CD4-positive, alpha-beta T cell (primary cell): ENCODE data around the gene AHNAK2. TPM values are rescaled to one million over a fixed set of nuclear protein-coding genes. Genes with fewer than 3 reads are reported as not detected.

Experiments
- ATAC-seq: fragments of 200-7000 bp; cut with Tn5 transposase; one replicate; pipeline ENCODE4 v1.10.0; 2022; ENCODE audit warnings: mild to moderate bottlenecking; ENCODE audit not compliant: poor library complexity
- CTCF ChIA-PET: fragments of 350-600 bp; sonication (Branson Sonifier 250); formaldehyde crosslinking; loops from one replicate; lab custom pipeline; 2021; ENCODE audit warnings: antibody characterized with exemption, inconsistent platforms; lab: Charles Lee
- POLR2A ChIA-PET: fragments of 350-600 bp; sonication (Branson Sonifier 250); formaldehyde crosslinking; loops from one replicate; lab custom pipeline; 2021; ENCODE audit warnings: antibody characterized with exemption, inconsistent platforms; lab: Charles Lee
- DNase-seq, 14 experiments: peaks; one replicate each; pipeline ENCODE4 v3.0.0-alpha.2; 2013 to 2020; ENCODE audit warnings: mixed read lengths in 2 of 14
- H3K27ac ChIP-seq, 2 donors: one replicate each; pipeline versions ENCODE4 v1.5.1 to v1.7.0; 2013; ENCODE audit warnings: low read length in 2 of 2, low read depth in 1 of 2, mild to moderate bottlenecking in 1 of 2
- H3K27me3 ChIP-seq, 2 experiments: 1 replicate in 1 of 2; 2 replicates in 1 of 2; pipeline versions ENCODE4 v1.6.1 to v1.7.0; 2013; ENCODE audit warnings: low read length in 2 of 2, control low read depth in 1 of 2, mild to moderate bottlenecking in 1 of 2, moderate library complexity in 1 of 2; ENCODE audit not compliant: insufficient read depth in 2 of 2, control insufficient read depth in 1 of 2
- H3K36me3 ChIP-seq: one replicate; pipeline ENCODE4 v1.6.1; 2013; ENCODE audit warnings: low read length, control low read depth; ENCODE audit not compliant: insufficient read depth
- H3K4me1 ChIP-seq: one replicate; pipeline ENCODE4 v1.6.1; 2013; ENCODE audit warnings: low read length, control low read depth; ENCODE audit not compliant: insufficient read depth
- H3K4me3 ChIP-seq: one replicate; pipeline ENCODE4 v1.5.1; 2013; ENCODE audit warnings: mild to moderate bottlenecking, low read length, moderate library complexity
- H3K9me3 ChIP-seq, 2 experiments: 1 replicate in 1 of 2; 2 replicates in 1 of 2; pipeline versions ENCODE4 v1.6.1 to v1.7.0; 2013; ENCODE audit warnings: low read length in 2 of 2, mild to moderate bottlenecking in 2 of 2, control low read depth in 1 of 2, moderate library complexity in 1 of 2; ENCODE audit not compliant: control insufficient read depth in 1 of 2, insufficient read depth in 1 of 2
- H3K27ac Mint-ChIP-seq: one replicate; pipeline ENCODE4 v1.8.0; 2020; ENCODE audit warnings: mixed read lengths
- H3K27me3 Mint-ChIP-seq: one replicate; pipeline ENCODE4 v1.8.0; 2021; ENCODE audit warnings: mixed read lengths
- H3K36me3 Mint-ChIP-seq: one replicate; pipeline ENCODE4 v1.8.0; 2021; ENCODE audit warnings: low read depth, mixed read lengths
- H3K4me1 Mint-ChIP-seq: one replicate; pipeline ENCODE4 v1.8.0; 2021; ENCODE audit warnings: low read depth, mixed read lengths
- H3K4me3 Mint-ChIP-seq: one replicate; pipeline ENCODE4 v1.8.0; 2020; ENCODE audit warnings: mild to moderate bottlenecking, mixed read lengths
- H3K9me3 Mint-ChIP-seq: one replicate; pipeline ENCODE4 v1.8.0; 2020; ENCODE audit warnings: mixed read lengths
- CTCF ChIP-seq: fragments of 200-600 bp; IDR thresholded peaks from one replicate; pipeline ENCODE4 v1.8.0; 2022; ENCODE audit warnings: antibody characterized with exemption, mild to moderate bottlenecking
- intact Hi-C, 2 experiments: fragments of 100-400 bp; cut with DNase I in 1 of 2; cut with micrococcal nuclease in 1 of 2; formaldehyde crosslinking; loops; one replicate each; pipeline versions ENCODE4 v1.15.1 to v1.9.0; 2023 to 2025; cut with DNase I, micrococcal nuclease
- total RNA-seq, 174 experiments: library from RNA in 2 of 174; stranded (reverse) in 2 of 174; gene quantifications; one replicate each; pipeline ENCODE4 v1.2.3 and lab custom pipeline; 2021 to 2026

AHNAK2 gene
- total RNA-seq, 2 experiments from 2014 or later: 0.05 TPM; not detected in 1

- Mint-ChIP-seq H3K9me3 (no peaks in the 10 kb centered on the region), H3K4me3 (peak overlapping the region; percentile 77), H3K27ac (no peak overlapping the region), H3K27me3 (peaks cover 15% of the 10 kb centered on the region), H3K36me3 (no peaks in the 10 kb centered on the region), H3K4me1 (peaks cover 5% of the 10 kb centered on the region)
- intact Hi-C loops: loop anchor here in 1 of 2 experiments (1.0 to 5.0 kb wide), 2 partner anchors 112 to 166 kb away; no protein-coding TSS in a partner anchor
- Histone ChIP-seq H3K36me3 (no peaks in the 10 kb centered on the region), H3K4me3 (peak overlapping the region; percentile 45), H3K4me1 (peaks cover 10% of the 10 kb centered on the region), H3K27me3 (no peaks in the 10 kb centered on the region), H3K27ac (no peak overlapping the region), H3K9me3 (no peaks in the 10 kb centered on the region)
- DNase-seq: peak; percentile 70 to 91 (median 81)
- ChIA-PET CTCF (interaction anchor here (2.1 kb wide), 1 partner anchor 113 kb away, joined by 6 read pairs; no protein-coding TSS in a partner anchor), POLR2A (interaction anchor here (0.8 kb wide), 1 partner anchor 68 kb away, joined by 3 read pairs; no protein-coding TSS in a partner anchor)
- ATAC-seq: peak; percentile 97
- TF ChIP-seq CTCF: peak; percentile 66
Measured at GRCh38 chr14:104932676-104933631, 45.2 kb downstream of the AHNAK2 start.

GRCh38 chr14:104931771-104932675 lies 46.2 kb downstream of the AHNAK2 start:
- ChIA-PET CTCF (no interaction called here), POLR2A (no interaction called here)
- intact Hi-C loops: loop anchor here in 1 of 2 experiments (5.0 kb wide), 1 partner anchor 165 kb away; no protein-coding TSS in a partner anchor
- no peaks in the 10 kb centered on the region for H3K9me3 Mint-ChIP-seq
- no peaks in the 10 kb centered on the region for H3K36me3 Mint-ChIP-seq
- H3K36me3 ChIP-seq: no peaks in the 10 kb centered on the region
- H3K4me1 ChIP-seq: peaks cover 10% of the 10 kb centered on the region
- H3K27me3 ChIP-seq: peaks cover 0 to 7% of the 10 kb centered on the region in 2 experiments
- no peak overlapping the region for H3K27ac Mint-ChIP-seq
- H3K27me3 Mint-ChIP-seq: peaks cover 10% of the 10 kb centered on the region
- H3K9me3 ChIP-seq: no peaks in the 10 kb centered on the region
- no peak overlapping the region for H3K4me3 ChIP-seq
- H3K4me3 Mint-ChIP-seq: peak overlapping the region; percentile 80
- H3K4me1 Mint-ChIP-seq: peaks cover 5% of the 10 kb centered on the region
- DNase-seq (peak in 2 of 14 experiments; percentile 29 to 37), ATAC-seq (no peak)
- H3K27ac ChIP-seq: no peak overlapping the region
- TF ChIP-seq CTCF: no peak

GRCh38 chr14:104931304-104931770 lies 46.8 kb downstream of the AHNAK2 start:
- H3K4me1 ChIP-seq: peaks cover 11% of the 10 kb centered on the region
- peaks cover 0 to 7% of the 10 kb centered on the region in 2 experiments for H3K27me3 ChIP-seq
- ChIA-PET POLR2A (no interaction called here), CTCF (no interaction called here)
- no peak for TF ChIP-seq CTCF
- Mint-ChIP-seq H3K9me3 (no peaks in the 10 kb centered on the region), H3K36me3 (no peaks in the 10 kb centered on the region), H3K4me3 (peak overlapping the region; percentile 30), H3K27ac (no peak overlapping the region), H3K27me3 (peaks cover 10% of the 10 kb centered on the region), H3K4me1 (peaks cover 5% of the 10 kb centered on the region)
- intact Hi-C loops: loop anchor here in 1 of 2 experiments (5.0 kb wide), 1 partner anchor 164 kb away; no protein-coding TSS in a partner anchor
- ATAC-seq (no peak), DNase-seq (peak in 2 of 14 experiments; percentile 15 to 32)
- H3K27ac ChIP-seq: no peak overlapping the region
- H3K36me3 ChIP-seq: no peaks in the 10 kb centered on the region
- H3K9me3 ChIP-seq: no peaks in the 10 kb centered on the region
- H3K4me3 ChIP-seq: no peak overlapping the region
